ENCODE results near the gene PLAGL1.

The PLAGL1 gene

DNA sequence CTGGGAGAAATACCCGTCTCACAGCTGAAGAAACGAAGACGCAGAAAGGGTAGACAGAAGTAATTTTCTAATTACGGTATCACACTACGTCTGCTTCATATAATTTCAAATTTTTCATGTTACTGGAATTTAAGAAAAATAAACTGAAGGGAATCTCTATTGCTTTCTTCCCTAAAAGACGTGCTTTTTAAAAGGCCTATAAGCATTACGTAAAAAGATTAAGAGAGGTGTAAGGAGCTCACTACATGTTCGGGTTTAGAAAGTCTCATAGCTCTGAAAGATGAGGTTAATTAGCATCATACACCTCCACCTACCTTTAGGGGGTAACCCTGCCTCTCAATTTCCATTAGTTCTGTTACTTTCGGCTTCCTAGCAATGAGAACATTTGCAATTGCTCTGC, 787 bp upstream of the PLAGL1 start:
- no peak for DNase-seq (ENCODE audit: low read depth)

DNA sequence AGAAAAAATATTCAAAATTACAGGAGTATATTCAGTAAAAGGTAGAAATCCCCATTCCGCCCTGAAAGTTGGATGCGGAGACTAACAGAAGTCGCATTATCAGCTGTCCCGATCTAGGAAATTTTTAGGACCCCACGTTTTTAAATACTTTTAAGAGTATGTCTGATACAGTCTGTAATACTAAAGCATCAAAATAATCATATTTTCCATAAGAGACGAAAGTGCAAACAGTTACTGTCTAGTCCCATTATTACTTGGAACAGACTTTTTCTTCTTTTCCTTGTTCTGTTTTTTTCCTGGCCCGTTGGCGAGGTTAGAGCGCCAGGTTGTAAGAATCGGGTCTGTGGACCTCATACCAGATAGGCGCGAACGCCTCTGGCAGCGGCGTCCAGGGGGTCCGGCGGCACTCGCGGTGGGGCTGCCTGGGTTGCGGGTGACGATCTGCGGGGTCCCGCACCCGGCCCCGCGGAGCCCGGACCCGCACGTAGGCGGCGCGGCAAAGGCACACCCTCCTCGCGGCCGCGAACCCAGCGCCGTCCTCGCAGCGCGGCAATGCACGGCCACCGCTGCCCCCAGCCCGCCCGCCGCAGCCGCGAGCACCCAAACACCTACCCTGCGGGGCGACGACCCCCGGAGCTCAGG, 460 bp downstream of the PLAGL1 start:
- no peak for DNase-seq (ENCODE audit: low read depth)

DNA sequence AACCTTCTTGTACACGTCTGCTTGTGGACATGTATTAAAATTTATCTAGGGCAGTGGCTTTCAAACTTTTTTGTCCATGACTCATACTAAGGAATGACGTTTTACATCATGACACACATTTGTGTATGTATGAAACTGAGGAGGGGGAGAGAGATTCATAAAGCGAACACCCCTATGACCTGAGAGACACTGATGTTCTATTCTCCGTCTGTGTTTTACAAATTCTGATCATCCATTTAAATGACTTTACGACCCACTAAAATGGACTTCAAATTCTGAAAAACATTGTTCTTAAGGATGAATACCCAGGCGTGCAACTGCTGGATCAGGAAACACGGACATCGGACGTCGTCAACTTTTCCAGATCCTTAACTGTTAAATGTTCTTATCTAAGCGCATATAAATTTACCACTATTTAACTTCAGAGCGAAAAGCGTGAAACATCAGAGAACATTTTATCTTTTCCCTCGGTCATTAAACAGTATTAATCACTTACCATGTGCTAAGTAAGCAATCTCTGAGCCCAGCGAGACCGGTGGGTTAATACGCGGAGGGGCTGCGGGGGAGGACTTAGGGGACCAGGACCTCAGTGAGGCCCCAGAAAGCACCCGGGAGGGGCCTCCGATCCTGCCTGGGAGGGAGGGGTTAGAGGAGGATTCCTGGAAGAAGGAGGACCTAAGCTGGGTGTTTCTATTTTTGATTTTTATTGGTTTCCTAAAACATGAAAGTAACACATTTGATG, 1.2 kb downstream of the PLAGL1 start:
- DNase-seq (ENCODE audit: low read depth), result no peak

DNA sequence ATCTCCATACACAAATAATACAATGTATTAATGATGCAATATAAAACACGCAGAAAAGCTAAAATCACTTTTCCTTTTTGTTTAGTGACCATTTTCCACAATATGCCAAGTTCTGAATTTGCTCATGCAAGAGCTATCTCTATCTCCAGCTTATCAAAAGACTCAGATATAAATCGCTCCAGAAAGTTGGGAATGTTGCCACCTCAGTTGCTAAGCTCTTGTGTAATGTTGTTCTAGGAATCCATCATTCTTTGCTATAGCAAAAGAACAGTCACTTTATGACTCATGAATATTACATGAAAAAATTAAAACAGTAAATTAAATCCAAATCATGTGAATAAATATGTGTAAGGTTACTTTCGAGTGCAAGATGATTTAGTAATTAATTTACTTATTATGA, 8.7 kb downstream of the PLAGL1 start:
- DNase-seq (ENCODE audit: low read depth), result no peak

DNA sequence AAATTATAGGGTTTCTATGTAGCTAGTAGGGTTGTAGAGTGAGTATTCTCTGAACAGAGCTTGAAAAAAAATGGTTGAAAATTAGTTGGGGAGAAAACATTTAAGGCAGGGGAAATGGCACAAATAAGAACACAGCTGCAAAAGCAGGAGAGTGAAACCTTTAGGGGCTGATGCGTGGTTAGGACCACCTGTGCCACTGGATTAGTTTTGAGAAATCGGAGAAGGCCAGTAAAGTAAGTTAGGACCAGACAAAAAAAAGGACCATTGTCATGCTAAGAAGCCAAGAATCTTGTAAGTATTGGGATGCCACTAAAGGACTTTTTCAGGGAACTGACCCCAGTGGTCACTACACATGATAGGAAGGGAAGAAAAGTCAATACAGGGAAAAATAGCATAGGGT, 9.4 kb downstream of the PLAGL1 start:
- DNase-seq (ENCODE audit: low read depth), result no peak

DNA sequence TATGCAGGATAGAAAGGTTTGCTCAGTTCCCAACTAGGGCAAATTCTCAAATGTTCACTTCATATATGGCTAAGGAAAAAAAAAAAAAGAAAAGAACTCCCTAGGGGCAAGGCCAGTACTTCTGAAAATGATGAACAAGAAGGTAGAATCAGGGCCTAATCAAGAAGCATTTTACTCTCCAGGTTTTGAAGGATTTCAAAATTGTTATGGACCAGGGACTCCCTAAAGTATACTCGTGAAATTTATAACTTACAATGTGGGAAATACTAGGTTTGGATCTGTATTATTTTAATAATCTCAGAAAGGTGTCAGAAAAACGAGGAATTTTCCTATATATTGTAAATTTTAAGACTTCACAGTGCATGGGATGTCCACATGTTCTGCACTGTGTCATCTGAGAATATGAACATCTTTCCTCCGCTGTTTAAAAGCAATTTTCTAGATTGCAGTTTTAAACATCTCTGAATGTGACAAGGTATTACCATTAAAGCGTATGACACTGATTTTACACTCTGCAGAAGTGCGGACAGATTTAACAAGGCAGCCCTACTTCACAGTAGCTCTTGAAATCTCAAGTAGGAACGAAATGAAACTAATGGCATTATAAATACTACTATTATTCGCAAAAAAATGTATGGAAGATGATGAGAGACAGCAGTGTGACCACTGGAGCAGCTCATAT, 14.0 kb downstream of the PLAGL1 start:
- DNase-seq (ENCODE audit: low read depth), result no peak

DNA sequence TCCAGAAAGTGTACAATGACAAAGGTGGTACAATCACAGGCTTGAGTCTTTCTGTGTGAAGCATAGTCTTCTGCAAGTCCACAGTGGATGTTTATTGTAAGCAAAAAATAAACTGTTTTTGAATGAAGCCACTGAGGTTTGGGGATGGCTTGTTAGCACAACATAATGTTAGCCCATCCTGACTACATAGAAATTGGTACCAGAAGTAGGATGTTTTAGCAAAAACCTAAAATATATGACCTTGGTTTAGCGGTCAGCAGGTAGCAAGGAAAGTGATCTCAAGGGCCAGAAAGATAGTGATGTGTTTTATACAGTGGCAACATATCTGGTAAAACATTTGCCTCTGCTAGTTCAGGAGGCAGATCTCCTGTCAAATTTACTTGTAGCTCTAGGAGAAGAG, 15.8 kb downstream of the PLAGL1 start:
- no peak for DNase-seq (ENCODE audit: low read depth)

DNA sequence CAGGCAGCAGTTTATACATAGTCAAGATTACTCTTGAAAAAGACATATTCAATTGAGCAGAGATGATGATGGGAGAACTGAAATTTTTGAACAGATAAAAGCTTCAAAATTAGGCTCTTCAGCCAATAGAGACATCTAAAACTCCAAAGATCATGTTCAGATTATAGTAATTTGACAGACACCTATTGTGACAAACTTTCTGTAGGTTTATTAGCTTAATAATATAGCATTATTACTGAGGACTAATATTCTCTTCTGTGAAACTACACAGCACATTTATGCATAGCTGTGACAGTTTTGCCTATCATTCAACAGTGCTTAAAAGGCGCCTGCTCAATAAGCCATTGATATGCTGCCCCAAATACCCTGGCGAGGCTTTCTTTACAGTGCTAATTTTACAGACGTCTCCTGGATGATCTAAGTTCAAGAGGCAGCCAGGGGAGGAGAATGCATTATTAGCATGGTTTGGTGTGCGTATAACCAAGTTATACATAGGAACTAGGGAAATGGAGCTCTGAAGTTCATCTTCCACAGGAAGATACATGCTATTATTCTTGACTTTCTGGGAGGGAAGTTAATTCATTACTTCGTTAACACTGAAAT, 21.5 kb downstream of the PLAGL1 start:
- no peak for DNase-seq (ENCODE audit: low read depth)

DNA sequence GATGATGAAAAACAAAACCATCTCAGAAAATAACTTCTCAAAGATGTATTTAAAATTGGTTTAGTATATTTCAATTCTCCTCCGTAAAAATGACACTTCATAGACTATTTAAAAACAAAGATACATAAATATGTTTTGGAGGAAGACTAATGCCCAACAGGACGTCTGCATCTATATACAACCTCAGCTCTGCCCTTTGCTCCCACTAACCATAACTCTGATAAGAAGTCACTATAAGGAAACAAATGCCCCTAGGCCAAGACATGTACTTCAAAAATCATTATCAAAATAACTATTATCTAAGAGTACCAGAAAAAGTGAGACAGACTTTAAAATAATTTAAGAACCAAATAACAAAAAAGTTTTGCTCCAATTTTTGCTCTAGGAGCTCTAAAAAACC, 23.4 kb downstream of the PLAGL1 start:
- no peak for DNase-seq (ENCODE audit: low read depth)

DNA sequence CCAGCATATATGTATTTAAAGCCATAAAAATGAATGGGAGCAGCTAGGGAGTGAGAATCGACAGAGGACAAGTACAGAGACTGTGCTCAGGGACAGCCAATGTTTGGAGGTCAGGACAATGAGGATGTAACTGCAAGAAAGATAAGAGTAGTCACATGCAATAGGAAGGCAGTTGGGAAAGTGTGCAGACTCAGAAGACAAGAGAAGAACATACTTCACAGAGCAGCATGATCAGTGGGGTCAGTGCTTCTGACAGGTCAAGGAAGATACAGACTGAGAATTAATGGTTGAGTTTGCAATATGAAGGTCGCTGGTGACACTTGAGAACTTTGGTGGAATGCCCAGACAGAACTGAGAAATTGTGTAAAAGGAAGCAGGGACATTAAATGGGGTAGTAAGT, 25.1 kb downstream of the PLAGL1 start:
- no peak for DNase-seq (ENCODE audit: low read depth)

DNA sequence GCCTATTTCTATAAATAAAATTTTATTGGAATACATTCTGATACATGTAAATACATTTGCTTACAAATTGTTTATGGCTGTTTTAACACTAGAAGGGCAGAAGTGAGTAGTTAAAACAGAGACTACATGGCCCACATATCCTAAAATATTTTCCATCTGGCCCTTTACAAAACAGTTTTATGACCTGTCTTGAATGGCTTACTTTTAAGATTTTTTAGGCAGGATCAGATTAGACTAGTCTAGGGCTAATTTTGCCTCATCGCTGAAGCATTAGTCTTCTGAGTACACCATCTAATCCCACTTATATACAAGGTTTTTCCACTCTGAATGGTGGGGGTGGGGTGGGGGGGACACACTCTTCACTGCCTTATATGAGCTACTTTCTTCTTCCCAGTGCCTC, 27.1 kb downstream of the PLAGL1 start:
- DNase-seq (ENCODE audit: low read depth), result no peak

DNA sequence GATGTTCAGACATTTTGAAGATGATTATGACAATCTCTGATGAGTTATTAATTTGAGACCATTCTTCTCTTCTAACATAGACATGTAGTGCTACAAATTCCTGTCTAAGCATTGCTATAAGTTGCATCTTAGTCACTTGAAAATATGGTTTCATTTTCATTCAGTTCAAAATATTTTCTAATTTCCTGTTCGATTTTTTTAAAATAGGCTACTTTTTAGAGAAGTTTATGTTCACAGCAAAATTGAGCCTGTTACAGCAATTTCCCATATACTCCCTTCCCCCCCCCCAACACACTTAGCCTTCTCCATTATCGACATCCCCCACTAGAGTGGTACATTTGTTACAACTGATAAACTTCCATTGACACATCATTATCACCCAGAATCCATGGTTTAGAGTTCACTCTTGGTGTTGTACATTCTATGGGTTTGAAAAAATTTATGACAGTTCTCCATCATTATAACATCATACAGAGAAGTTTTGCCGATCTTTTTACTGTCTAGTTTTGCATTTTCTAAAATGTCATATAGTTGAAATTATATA, 31.2 kb downstream of the PLAGL1 start:
- DNase-seq (ENCODE audit: low read depth), result no peak

DNA sequence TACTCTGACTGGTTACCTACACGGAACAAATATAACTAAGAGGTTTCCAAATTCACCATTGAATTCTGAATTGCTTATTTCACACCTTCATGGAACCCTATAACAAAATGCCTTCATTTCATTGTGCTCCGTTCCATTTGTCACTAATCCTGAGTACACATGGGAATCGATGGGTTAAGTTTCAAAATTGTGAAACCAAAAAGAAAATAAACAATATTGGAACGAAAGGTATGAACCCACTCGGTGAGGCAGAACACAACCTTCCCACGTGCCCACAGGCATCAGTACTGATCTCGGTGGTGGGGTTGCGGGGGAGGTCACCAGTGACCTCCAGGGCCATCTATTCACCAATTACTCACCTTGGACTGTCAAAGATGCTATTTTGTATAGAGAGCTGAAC, 34.0 kb downstream of the PLAGL1 start:
- DNase-seq (ENCODE audit: low read depth), result no peak

DNA sequence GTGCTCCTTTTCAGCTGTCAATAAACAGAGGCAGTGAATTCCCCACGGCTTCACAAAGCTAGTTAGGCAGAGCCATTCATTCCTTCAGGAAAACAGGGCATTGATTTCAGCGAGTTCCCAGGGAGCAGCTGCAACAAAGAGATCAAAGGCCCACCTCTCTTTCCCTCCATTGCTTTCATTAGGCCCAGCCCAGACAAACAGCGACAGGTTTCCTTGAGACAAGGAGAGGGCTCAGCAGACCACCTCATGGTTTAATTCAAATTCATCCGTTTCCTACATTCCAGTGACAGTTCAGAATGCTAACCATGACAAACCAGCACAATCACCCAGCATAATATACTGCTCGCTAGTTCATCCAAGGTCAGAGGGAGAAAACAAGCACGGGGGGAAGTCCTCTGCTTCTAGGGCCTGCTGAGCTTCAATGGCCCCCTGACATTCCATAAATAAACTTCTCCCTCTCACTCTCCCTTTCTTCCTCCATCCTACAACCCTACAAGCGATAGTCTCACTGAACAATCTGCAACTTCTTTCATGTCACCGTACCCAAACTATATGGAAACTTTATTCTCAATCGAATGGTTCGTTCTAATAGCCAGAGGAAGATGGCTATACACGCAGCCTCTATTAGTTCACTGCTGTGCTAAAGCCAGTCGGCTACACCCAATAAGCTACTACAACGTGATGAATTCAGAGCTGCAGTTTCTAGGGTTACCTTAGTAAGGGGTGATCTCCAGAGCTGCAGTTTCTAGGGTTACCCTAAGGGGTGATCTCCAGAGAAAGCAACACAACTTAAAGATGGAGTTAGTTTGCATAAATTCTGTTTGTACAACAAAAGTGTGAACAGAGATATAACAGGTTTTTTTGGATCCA, 34.7 kb downstream of the PLAGL1 start:
- DNase-seq (ENCODE audit: low read depth), result no peak

DNA sequence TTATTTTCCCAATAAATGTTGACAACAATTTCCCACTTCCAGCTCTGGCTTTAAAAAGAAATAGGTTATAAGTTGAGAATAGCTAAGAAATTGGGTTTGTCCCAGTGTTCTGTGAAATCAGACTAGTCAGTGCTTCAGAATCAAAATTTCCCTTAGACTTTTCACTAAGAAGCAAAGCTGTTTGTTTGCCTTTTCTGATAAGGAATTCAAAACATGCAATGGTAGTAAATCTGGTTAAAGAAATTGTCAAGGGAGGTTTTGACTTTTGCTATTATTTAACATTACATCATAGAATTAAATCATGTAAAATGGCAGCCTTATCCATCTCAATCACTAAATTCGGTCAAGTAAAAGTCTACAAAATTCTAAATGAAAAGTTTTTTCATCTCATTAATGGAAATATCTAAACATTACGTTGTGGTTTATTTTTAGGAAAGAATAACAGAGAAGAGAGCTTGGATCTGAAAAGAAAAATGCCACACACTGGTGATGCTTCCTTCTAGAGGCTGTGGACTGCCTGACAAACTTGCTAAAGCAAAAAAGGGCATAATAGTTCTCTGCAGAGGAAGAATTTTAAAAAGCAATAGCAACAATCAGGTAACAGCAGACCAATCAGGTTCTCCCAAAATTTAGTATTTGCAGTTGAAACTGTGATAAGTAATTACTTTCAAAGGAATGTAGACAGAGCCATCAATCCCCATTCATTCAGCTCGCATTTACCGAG, 36.4 kb downstream of the PLAGL1 start:
- no peak for DNase-seq (ENCODE audit: low read depth)

DNA sequence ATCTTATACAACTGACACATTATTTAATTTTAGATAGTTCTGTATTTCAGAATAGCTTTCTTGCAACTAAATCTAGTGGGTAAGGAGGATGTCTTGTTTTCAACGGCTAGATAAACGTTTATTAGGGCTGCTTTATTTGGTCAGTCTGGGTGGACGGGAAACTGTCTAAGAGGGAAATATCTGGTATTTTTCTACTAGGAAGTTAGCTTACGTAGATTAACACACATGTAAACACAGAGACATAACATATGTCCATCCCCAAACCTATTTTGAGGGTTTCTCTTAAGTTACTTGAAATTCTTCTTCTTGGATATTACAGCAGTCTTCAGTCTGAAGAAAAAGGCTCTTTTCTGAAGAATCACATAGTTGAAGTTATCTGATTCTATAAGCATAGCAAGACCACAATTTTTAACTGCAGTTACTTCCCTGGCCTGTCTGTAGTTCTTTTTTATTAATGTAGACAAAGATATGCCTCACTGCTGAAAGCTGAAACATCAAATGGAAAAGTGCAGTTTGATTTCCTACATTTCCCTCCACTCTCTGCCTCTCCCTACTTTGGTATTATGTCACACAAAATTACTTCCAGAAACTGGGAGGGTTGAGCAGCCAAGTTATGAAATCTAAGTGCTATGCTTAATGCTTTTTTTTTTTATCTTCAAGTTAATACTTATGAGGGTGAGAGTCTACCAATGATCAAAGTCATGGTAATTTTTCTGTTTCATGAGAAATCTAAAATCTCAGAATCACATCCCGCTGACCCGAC, 37.4 kb downstream of the PLAGL1 start:
- no peak for DNase-seq (ENCODE audit: low read depth)

DNA sequence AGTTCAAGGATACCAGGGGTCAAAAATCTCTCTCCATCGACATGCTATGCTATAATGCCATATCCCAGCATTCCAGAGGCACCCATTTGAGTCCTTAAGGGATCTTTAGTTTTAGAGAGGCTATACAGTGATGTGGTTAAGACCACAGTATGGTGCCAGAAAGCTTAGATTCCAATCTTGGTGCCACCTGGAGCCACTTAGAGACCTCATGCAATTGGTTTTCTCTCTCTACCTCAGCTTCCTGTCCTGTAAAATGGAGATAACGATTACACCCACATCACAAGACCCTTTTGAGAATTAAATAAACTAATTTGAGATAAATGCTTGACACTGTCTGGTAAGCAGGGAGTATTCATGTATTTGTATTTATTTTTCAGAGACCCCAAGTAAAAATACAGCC, 39.0 kb downstream of the PLAGL1 start:
- DNase-seq (ENCODE audit: low read depth), result no peak

DNA sequence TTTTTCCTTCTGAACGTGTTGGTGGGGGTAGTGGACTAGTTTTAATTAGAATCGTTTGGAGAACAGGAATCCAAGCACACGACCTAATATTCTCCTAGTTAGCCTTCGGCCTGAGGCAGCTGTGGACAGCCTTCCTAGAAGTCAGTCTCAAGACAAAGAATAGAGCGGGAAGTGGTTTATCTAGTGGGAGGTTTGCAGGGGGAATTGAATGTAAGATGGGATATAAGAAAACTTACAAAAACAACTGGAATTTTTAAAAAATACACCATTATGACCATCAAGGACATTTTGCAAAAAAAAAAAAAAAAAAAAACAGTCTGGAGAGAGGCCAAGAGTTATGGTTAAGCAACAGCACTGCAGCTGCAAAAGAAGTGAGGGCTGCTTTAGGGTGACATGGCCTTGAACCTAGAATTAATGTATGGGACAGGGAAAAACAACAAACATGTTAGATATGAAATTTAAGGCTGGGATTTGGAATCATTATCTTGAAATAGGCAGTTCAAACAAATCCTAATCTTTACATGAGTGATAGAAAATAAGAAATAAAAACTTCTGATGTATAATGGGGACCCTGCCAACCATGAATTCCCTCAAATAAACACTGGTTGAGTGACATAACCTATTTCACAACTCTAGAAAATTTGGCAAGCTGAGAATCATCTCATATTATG, 40.2 kb downstream of the PLAGL1 start:
- DNase-seq (ENCODE audit: low read depth), result no peak

DNA sequence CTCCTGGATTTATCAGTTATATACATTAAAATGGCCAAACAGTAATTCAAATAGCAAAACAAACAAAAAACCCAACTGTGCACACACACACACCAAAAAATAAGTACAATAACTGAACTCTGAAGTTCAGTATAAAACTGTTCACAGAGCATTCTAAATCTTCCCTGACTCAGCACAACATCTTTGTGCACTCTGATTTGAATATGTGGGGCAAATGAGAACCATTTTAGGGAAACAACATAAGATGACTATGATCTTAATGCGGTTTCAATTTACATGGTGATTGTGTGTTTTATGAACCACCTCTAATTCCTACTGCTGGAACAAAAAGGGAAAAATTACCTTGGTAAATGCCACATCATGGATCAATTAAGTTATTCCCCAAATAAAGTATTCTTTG, 41.7 kb downstream of the PLAGL1 start:
- DNase-seq (ENCODE audit: low read depth), result no peak

All from activated T-cell treated with anti-CD3 and anti-CD28 coated beads for 24 hours (primary cell).